ENCODE measurements around the gene PRSS36.

DNA sequence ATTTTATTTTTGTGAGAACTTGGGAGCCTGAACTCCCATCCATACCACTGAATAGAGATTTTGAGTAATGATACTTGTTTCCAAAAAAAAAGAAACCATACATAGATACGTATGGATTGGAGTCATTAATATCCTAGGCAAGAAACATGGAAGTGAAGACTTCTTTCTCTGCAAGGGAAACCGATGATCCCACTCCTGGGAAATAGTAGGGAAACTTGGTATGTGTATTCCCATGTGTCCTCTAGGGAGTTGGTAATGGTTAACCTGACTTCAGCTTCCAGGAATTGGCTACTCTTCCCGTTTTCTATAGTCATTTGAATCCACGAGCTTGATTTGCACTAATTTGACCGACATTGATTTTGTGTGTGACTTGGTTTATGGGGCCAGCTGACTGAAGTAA is 35.5 kb upstream of the PRSS36 start:
- TF ChIP-seq, protein P1, sequence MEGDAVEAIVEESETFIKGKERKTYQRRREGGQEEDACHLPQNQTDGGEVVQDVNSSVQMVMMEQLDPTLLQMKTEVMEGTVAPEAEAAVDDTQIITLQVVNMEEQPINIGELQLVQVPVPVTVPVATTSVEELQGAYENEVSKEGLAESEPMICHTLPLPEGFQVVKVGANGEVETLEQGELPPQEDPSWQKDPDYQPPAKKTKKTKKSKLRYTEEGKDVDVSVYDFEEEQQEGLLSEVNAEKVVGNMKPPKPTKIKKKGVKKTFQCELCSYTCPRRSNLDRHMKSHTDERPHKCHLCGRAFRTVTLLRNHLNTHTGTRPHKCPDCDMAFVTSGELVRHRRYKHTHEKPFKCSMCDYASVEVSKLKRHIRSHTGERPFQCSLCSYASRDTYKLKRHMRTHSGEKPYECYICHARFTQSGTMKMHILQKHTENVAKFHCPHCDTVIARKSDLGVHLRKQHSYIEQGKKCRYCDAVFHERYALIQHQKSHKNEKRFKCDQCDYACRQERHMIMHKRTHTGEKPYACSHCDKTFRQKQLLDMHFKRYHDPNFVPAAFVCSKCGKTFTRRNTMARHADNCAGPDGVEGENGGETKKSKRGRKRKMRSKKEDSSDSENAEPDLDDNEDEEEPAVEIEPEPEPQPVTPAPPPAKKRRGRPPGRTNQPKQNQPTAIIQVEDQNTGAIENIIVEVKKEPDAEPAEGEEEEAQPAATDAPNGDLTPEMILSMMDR (conservative IDR thresholded peaks at IDR 0.05; ENCODE audit: low read depth, low read length), result no peak
- no peak for TF ChIP-seq EZH2 (IDR thresholded peaks at IDR 0.05; ENCODE audit: borderline replicate concordance, low read depth, low read length, poor library complexity, severe bottlenecking)

Data from A673 (cell line).